Measurements from ENCODE around the gene DCUN1D4.

GRCh38 chr4:51874551-51874950 lies 31.6 kb downstream of the DCUN1D4 start:
- TF ChIP-seq POLR2AphosphoS5 (IDR thresholded peaks at IDR 0.05; ENCODE audit: low read depth) (no peak), CTCF (IDR thresholded peaks at IDR 0.05; ENCODE audit: insufficient read depth, low read length) (no peak), REST (IDR thresholded peaks at IDR 0.05; ENCODE audit: insufficient replicate concordance, low read depth) (no peak)
